A549 (cell line): ENCODE data around the gene PTGFRN. TPM values are rescaled to one million over a fixed set of nuclear protein-coding genes. Genes with fewer than 3 reads are reported as not detected.

Source experiments
- ATAC-seq, 2 experiments: fragments of 200-7000 bp in 1 of 2; fragments of >200 bp in 1 of 2; cut with Nextera tagmentation in 1 of 2; cut with Tn5 transposase in 1 of 2; 3 replicates each; pipeline versions ENCODE4 v1.8.0 to v1.9.1; 2018 to 2020; ENCODE audit warnings: mild to moderate bottlenecking in 1 of 2, moderate library complexity in 1 of 2
- CTCF ChIA-PET: fragments of 300-600 bp; sonication (Branson Sonifier 250); formaldehyde crosslinking; extraction: SDS; loops from one replicate; lab custom pipeline; 2021; ENCODE audit warnings: antibody characterized with exemption, inconsistent platforms; lab: Yijun Ruan, JAX
- POLR2A ChIA-PET: fragments of 350-600 bp; formaldehyde crosslinking; extraction: SDS; loops from one replicate; lab custom pipeline; 2021; ENCODE audit warnings: antibody characterized with exemption, inconsistent platforms; lab: Yijun Ruan, JAX
- DNase-seq, 2 experiments: peaks; one replicate each; pipeline versions ENCODE4 v3.0.0 to v3.0.0-alpha.2; 2011 to 2016; ENCODE audit warnings: low read depth in 1 of 2, low spot score in 1 of 2
- FAIRE-seq: peaks from 2 replicates; lab custom pipeline; 2011; peaks lifted over from hg19 to GRCh38; lab: Jason Lieb, UNC
- H3K27ac ChIP-seq, 2 experiments: fragments of >200 bp; sonication (Bioruptor Twin); formaldehyde crosslinking; 3 replicates each; pipeline ENCODE4 v1.5.1; 2016 to 2017
- H3K4me1 ChIP-seq: fragments of >200 bp; sonication (Bioruptor Twin); formaldehyde crosslinking; 3 replicates; pipeline ENCODE4 v1.6.1; 2016
- H3K4me2 ChIP-seq: fragments of >200 bp; sonication (Bioruptor Twin); formaldehyde crosslinking; 3 replicates; pipeline ENCODE4 v1.6.1; 2016
- H3K4me3 ChIP-seq: fragments of >200 bp; sonication (Bioruptor Twin); formaldehyde crosslinking; 3 replicates; pipeline ENCODE4 v1.5.1; 2016
- H3K9me3 ChIP-seq: fragments of >200 bp; sonication (Bioruptor Twin); formaldehyde crosslinking; 3 replicates; pipeline ENCODE4 v1.6.1; 2016
- CBX8 ChIP-seq: fragments of 200-600 bp; sonication (generic); IDR thresholded peaks from 2 replicates; pipeline ENCODE4 v1.6.1; 2016
- CEBPB ChIP-seq, 2 experiments: fragments of >200 bp in 1 of 2; sonication (Bioruptor Twin) in 1 of 2; formaldehyde crosslinking in 1 of 2; IDR thresholded peaks; 2 replicates each; pipeline ENCODE4 v1.6.1; 2012 to 2016
- CHD4 ChIP-seq: fragments of 200-600 bp; sonication (generic); IDR thresholded peaks from 2 replicates; pipeline ENCODE4 v1.6.1; 2016; ENCODE audit warnings: antibody characterized with exemption, mild to moderate bottlenecking, borderline replicate concordance
- EHMT2 ChIP-seq: fragments of 200-600 bp; sonication (generic); IDR thresholded peaks from 2 replicates; pipeline ENCODE4 v1.6.1; 2016; ENCODE audit warnings: antibody characterized with exemption, low read depth, mild to moderate bottlenecking, moderate library complexity
- FOSL2 ChIP-seq, 2 experiments: fragments of 450-650 bp in 1 of 2; fragments of >200 bp in 1 of 2; sonication (Bioruptor Twin) in 1 of 2; formaldehyde crosslinking; IDR thresholded peaks; 2 replicates each; pipeline versions ENCODE4 v1.5.0 to v1.6.1; 2016 to 2020; ENCODE audit warnings: mild to moderate bottlenecking in 1 of 2, moderate library complexity in 1 of 2
- FOXS1 ChIP-seq: fragments of 250-450 bp; sonication (Bioruptor Pico); IDR thresholded peaks from 2 replicates; pipeline ENCODE4 v1.5.0; 2020; ENCODE audit warnings: mild to moderate bottlenecking, moderate library complexity
- HDAC2 ChIP-seq: fragments of 200-600 bp; sonication (generic); IDR thresholded peaks from 2 replicates; pipeline ENCODE4 v1.6.1; 2016
- HOXB13 ChIP-seq: fragments of 250-450 bp; sonication (Bioruptor Pico); IDR thresholded peaks from 2 replicates; pipeline ENCODE4 v1.5.0; 2020; ENCODE audit warnings: low read depth, mild to moderate bottlenecking, moderate library complexity
- HOXB5 ChIP-seq: fragments of 250-450 bp; sonication (Bioruptor Pico); IDR thresholded peaks from 2 replicates; pipeline ENCODE4 v1.5.0; 2020; ENCODE audit warnings: mild to moderate bottlenecking, moderate library complexity
- JUN ChIP-seq, 2 experiments: fragments of >200 bp; sonication (Bioruptor Twin); formaldehyde crosslinking; IDR thresholded peaks; 2 replicates in 1 of 2; 3 replicates in 1 of 2; pipeline ENCODE4 v1.6.1; 2016 to 2017
- KDM5A ChIP-seq: fragments of 200-600 bp; sonication (generic); IDR thresholded peaks from 2 replicates; pipeline ENCODE4 v1.6.1; 2016; ENCODE audit warnings: antibody characterized with exemption, mild to moderate bottlenecking
- MAFK ChIP-seq: fragments of 450-650 bp; IDR thresholded peaks from 2 replicates; pipeline ENCODE4 v1.6.1; 2014; ENCODE audit not compliant: partially characterized antibody
- PHF8 ChIP-seq: fragments of 200-600 bp; sonication (generic); IDR thresholded peaks from 2 replicates; pipeline ENCODE4 v1.6.1; 2016; ENCODE audit warnings: low read depth, mild to moderate bottlenecking, antibody characterized with exemption, moderate library complexity, borderline replicate concordance
- POLR2AphosphoS2 ChIP-seq: conservative IDR thresholded peaks from 2 replicates; pipeline ENCODE4 v1.6.1; 2012; ENCODE audit warnings: low read length, improper control_type of control experiment, inconsistent platforms
- RCOR1 ChIP-seq: fragments of 150-350 bp; IDR thresholded peaks from 2 replicates; pipeline ENCODE4 v1.6.1; 2014; ENCODE audit warnings: antibody characterized with exemption, low read length, low read depth
- RNF2 ChIP-seq: fragments of 200-600 bp; sonication (generic); IDR thresholded peaks from 2 replicates; pipeline ENCODE4 v1.6.1; 2016; ENCODE audit warnings: low read depth, mild to moderate bottlenecking, antibody characterized with exemption, moderate library complexity, borderline replicate concordance
- ZC3H11A ChIP-seq: fragments of 450-650 bp; IDR thresholded peaks from 2 replicates; pipeline ENCODE4 v1.6.1; 2014; ENCODE audit warnings: antibody characterized with exemption, mild to moderate bottlenecking
- ZSCAN20 ChIP-seq: fragments of 250-450 bp; sonication (Bioruptor Pico); IDR thresholded peaks from 2 replicates; pipeline ENCODE4 v1.8.0; 2022; ENCODE audit warnings: mild to moderate bottlenecking, moderate library complexity
- WGBS: methylation state at CpG from one replicate; pipeline ENCODE4 v1.1.6; 2017; ENCODE audit errors: missing lambda C conversion rate; 5-methylcytosine and 5-hydroxymethylcytosine counted together
- polyA plus RNA-seq, 4 experiments: library from polyadenylated mRNA; depleted of rRNA in 3 of 4; stranded (reverse); fragments of >200 nt; fragmentation: RNase III in 1 of 4; extraction: RNeasy Plus Mini Kit Qiagen cat#74134 plus additional on column Dnase treatment in 1 of 4; gene quantifications; 2 replicates in 3 of 4; 3 replicates in 1 of 4; pipeline ENCODE4 v1.2.3, GENCODE V29; 2011 to 2017
- TF ChIP-seq, protein P1 (sequence below): fragments of 150-350 bp; IDR thresholded peaks from 2 replicates; pipeline ENCODE4 v1.6.1; 2014; ENCODE audit warnings: low read depth, mild to moderate bottlenecking, low read length
- TF ChIP-seq, protein P2 (sequence below): fragments of 250-450 bp; sonication (Bioruptor Pico); IDR thresholded peaks from 2 replicates; pipeline ENCODE4 v1.5.0; 2020; ENCODE audit warnings: low read depth, mild to moderate bottlenecking, moderate library complexity
- TF ChIP-seq, protein P3 (sequence below): fragments of >200 bp; sonication (Bioruptor Twin); formaldehyde crosslinking; IDR thresholded peaks from 3 replicates; pipeline ENCODE4 v1.5.1; 2016
- TF ChIP-seq, protein P4 (sequence below): IDR thresholded peaks from 2 replicates; pipeline ENCODE4 v1.6.1; 2012; ENCODE audit warnings: low read depth, borderline replicate concordance
- TF ChIP-seq, protein P5 (sequence below): fragments of >200 bp; sonication (Bioruptor Twin); formaldehyde crosslinking; IDR thresholded peaks from 2 replicates; pipeline ENCODE4 v1.6.1; 2016

PTGFRN gene
- polyA plus RNA-seq, 2 of the 4 experiments (the other 2 are of a cell fraction), result 17.4 to 39.0 TPM

DNA sequence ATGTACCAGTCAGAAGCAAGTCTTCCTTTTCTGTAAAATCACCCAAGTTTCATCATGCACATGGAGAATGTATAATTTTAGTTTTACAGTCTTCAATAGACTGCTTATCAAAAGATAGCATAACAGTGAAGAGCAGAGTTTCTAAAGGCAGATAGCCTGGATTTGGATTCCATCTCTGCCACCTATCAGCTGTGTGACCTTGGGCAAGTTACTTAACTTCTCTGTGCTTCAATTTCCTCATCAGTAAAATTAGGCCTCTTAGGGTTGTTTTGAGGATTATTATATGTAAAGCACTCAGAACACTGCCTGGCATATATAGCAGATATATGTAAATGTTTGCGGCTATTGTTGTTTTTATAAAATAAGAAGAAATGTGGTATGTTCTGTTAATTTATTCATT lies 38.9 kb downstream of the PTGFRN start:
- ATAC-seq (no peak), FAIRE-seq (no peak), DNase-seq (no peak)
- POLR2A ChIA-PET, result no interaction called here
- CTCF ChIA-PET, result no interaction called here
- H3K4me1 ChIP-seq, result no peaks in the 10 kb centered on the region
- no peak for TF ChIP-seq HDAC2
- TF ChIP-seq RCOR1, result no peak
- TF ChIP-seq, protein P1, sequence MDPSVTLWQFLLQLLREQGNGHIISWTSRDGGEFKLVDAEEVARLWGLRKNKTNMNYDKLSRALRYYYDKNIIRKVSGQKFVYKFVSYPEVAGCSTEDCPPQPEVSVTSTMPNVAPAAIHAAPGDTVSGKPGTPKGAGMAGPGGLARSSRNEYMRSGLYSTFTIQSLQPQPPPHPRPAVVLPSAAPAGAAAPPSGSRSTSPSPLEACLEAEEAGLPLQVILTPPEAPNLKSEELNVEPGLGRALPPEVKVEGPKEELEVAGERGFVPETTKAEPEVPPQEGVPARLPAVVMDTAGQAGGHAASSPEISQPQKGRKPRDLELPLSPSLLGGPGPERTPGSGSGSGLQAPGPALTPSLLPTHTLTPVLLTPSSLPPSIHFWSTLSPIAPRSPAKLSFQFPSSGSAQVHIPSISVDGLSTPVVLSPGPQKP, result no peak
- TF ChIP-seq MAFK, result no peak
- TF ChIP-seq CHD4, result no peak
- TF ChIP-seq ZSCAN20, result no peak
- no peak for TF ChIP-seq CBX8
- TF ChIP-seq, all 56 proteins: peak for 0
- H3K4me3 ChIP-seq, result no peak overlapping the region
- 97% methylated on average over 1 of the region's 1 CpG for WGBS
- H3K27ac ChIP-seq, result no peak overlapping the region
- no peaks in the 10 kb centered on the region for H3K9me3 ChIP-seq
- no peak overlapping the region for H3K4me2 ChIP-seq

DNA sequence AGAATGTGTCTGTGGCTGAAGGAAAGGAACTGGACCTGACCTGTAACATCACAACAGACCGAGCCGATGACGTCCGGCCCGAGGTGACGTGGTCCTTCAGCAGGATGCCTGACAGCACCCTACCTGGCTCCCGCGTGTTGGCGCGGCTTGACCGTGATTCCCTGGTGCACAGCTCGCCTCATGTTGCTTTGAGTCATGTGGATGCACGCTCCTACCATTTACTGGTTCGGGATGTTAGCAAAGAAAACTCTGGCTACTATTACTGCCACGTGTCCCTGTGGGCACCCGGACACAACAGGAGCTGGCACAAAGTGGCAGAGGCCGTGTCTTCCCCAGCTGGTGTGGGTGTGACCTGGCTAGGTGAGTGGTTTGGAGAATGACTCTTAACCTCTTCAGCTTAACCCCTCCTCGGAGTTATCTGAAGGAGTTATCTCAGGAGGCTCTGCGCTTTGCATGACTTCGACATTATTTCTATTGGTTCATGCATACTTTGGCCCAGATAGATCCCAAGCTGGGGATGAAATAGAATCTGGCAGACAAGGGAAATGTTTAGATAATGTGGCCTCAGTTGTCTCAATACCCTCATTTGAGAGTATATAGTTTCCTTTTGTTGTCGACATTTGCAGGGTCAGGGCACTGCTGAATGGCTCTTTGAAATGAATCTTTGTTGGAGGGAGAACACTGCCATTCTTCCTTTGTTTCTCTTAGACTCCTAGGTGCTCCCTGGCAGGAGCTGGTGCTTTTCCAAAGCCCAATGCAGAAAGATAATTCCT lies 39.7 kb downstream of the PTGFRN start:
- H3K4me3 ChIP-seq, result no peak overlapping the region
- H3K9me3 ChIP-seq, result no peaks in the 10 kb centered on the region
- no peak for ATAC-seq
- no peaks in the 10 kb centered on the region for H3K4me1 ChIP-seq
- 83% methylated on average over 11 of the region's 21 CpGs for WGBS
- TF ChIP-seq, protein P2, sequence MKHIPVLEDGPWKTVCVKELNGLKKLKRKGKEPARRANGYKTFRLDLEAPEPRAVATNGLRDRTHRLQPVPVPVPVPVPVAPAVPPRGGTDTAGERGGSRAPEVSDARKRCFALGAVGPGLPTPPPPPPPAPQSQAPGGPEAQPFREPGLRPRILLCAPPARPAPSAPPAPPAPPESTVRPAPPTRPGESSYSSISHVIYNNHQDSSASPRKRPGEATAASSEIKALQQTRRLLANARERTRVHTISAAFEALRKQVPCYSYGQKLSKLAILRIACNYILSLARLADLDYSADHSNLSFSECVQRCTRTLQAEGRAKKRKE (CRISPR knock-in tag), result no peak
- no peak for TF ChIP-seq RNF2
- CTCF ChIA-PET, result interaction anchor here (0.6 to 1.0 kb wide), 2 partner anchors 224 to 497 kb away, joined by 3 read pairs; no protein-coding TSS in a partner anchor
- H3K27ac ChIP-seq, result no peak overlapping the region
- POLR2A ChIA-PET, result interaction anchor here (0.6 kb wide), 1 partner anchor 111 kb away, joined by 3 read pairs; the partner anchor contains the start of gene TTF2
- DNase-seq, result no peak
- FAIRE-seq, result no peak
- no peak overlapping the region for H3K4me2 ChIP-seq

DNA sequence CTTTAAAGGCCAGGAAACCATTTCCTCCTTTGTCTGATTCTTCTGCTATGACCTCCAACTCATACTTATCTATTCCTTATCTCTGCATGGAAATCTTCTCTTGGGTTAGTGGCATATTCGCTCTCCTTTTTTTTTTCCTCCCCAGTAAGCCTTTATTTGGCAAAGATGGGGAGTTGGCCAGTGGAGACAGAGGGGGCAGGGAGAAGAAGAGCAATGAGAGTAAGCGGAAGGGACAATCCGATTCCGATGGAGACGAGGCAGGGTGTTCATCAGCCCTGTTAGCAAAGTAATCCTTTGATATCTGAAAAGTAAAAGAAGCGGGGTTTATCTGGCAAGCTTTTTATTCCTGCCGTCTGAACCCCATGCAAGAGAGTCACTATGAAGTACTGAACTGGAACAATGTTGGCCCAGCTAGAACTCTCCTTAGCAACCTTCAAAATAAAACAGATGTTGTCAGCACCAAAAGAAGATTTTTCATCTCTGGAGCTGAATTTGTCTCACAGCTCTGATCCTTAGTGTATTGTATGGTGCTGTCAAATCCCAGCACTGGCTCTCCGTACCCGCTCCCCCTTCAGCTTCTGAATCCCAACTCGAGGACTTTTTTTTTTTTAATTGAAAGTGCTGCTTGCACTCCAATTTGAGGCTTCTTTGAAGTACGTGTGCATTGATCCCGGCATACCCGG lies 40.9 kb downstream of the PTGFRN start:
- POLR2A ChIA-PET, result no interaction called here
- Histone ChIP-seq H3K4me3 (no peak overlapping the region), H3K27ac (no peak overlapping the region), H3K4me1 (no peaks in the 10 kb centered on the region), H3K4me2 (no peak overlapping the region), H3K9me3 (no peaks in the 10 kb centered on the region)
- CTCF ChIA-PET, result no interaction called here
- ATAC-seq, result no peak
- TF ChIP-seq, protein P3, sequence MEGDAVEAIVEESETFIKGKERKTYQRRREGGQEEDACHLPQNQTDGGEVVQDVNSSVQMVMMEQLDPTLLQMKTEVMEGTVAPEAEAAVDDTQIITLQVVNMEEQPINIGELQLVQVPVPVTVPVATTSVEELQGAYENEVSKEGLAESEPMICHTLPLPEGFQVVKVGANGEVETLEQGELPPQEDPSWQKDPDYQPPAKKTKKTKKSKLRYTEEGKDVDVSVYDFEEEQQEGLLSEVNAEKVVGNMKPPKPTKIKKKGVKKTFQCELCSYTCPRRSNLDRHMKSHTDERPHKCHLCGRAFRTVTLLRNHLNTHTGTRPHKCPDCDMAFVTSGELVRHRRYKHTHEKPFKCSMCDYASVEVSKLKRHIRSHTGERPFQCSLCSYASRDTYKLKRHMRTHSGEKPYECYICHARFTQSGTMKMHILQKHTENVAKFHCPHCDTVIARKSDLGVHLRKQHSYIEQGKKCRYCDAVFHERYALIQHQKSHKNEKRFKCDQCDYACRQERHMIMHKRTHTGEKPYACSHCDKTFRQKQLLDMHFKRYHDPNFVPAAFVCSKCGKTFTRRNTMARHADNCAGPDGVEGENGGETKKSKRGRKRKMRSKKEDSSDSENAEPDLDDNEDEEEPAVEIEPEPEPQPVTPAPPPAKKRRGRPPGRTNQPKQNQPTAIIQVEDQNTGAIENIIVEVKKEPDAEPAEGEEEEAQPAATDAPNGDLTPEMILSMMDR, result no peak
- no peak for FAIRE-seq
- no peak for DNase-seq
- 86% methylated on average over 13 of the region's 13 CpGs for WGBS

DNA sequence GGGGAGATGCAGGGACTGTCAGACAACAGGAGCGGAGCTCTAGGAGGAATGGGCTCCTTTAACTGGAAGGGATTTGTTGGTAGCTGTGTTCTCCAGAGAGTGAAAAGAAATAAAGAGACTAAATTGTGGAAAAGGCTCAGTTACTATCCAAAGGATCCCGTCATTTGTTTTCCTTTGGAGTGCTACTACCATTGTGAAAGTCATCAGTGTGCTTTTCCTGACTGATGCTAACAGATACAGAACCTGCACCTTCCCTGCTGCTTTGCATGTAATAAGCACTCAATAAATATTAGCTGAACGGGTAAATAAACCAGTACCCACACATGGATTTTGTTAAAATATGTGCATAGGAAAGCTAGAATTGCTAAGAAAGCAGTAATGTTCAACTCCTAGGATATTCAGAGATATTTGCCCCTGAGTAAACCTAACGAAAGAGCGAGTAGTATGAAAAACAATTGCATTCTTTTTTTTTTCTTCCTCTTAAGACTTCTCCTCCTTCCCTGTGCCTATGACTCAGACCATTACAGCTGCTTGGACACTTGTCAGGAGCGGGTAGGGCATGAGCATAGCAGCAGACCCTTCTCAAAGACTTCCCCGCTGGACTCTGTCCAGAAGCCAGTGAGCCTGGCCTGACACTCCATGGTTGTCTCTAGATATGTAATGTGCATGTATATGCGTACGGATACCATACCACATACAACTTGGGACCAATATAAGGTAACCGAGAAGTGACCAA lies 41.7 kb downstream of the PTGFRN start:
- no peak overlapping the region for H3K27ac ChIP-seq
- POLR2A ChIA-PET, result no interaction called here
- H3K9me3 ChIP-seq, result no peaks in the 10 kb centered on the region
- ATAC-seq, result no peak
- DNase-seq, result no peak
- CTCF ChIA-PET, result no interaction called here
- FAIRE-seq, result no peak
- H3K4me2 ChIP-seq, result no peak overlapping the region
- 90% methylated on average over 10 of the region's 10 CpGs for WGBS
- no peak overlapping the region for H3K4me3 ChIP-seq
- no peaks in the 10 kb centered on the region for H3K4me1 ChIP-seq
- TF ChIP-seq FOSL2 (IDR thresholded peaks at IDR 0.05), result no peak
- TF ChIP-seq FOSL2 (CRISPR knock-in tag; IDR thresholded peaks at IDR 0.05), result no peak
- TF ChIP-seq HOXB13 (CRISPR knock-in tag), result no peak
- no peak for TF ChIP-seq FOXS1
- no peak for TF ChIP-seq POLR2AphosphoS2
- TF ChIP-seq JUN (IDR thresholded peaks at IDR 0.05), result no peak
- TF ChIP-seq, protein P4, sequence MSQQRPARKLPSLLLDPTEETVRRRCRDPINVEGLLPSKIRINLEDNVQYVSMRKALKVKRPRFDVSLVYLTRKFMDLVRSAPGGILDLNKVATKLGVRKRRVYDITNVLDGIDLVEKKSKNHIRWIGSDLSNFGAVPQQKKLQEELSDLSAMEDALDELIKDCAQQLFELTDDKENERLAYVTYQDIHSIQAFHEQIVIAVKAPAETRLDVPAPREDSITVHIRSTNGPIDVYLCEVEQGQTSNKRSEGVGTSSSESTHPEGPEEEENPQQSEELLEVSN, result no peak
- TF ChIP-seq EHMT2, result no peak
- TF ChIP-seq, protein P5, sequence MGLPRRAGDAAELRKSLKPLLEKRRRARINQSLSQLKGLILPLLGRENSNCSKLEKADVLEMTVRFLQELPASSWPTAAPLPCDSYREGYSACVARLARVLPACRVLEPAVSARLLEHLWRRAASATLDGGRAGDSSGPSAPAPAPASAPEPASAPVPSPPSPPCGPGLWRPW, result no peak
- TF ChIP-seq ZSCAN20, result no peak
- TF ChIP-seq RNF2, result no peak
- TF ChIP-seq HOXB5 (CRISPR knock-in tag), result no peak
- TF ChIP-seq CEBPB (IDR thresholded peaks at IDR 0.05), result no peak
- TF ChIP-seq ZC3H11A, result no peak
- no peak for TF ChIP-seq KDM5A
- TF ChIP-seq PHF8, result no peak
